T-helper 9 cell (primary cell): ENCODE measurements around the gene PPM1M.
"Not testable (repeated sequence)": the region's sequence is repeated elsewhere in the genome, so short reads cannot be mapped to it uniquely, and the experiment has no call there.

Experiments used
- DNase-seq: peaks from one replicate; pipeline ENCODE4 v3.0.0-alpha.2; 2020

PPM1M gene

DNA sequence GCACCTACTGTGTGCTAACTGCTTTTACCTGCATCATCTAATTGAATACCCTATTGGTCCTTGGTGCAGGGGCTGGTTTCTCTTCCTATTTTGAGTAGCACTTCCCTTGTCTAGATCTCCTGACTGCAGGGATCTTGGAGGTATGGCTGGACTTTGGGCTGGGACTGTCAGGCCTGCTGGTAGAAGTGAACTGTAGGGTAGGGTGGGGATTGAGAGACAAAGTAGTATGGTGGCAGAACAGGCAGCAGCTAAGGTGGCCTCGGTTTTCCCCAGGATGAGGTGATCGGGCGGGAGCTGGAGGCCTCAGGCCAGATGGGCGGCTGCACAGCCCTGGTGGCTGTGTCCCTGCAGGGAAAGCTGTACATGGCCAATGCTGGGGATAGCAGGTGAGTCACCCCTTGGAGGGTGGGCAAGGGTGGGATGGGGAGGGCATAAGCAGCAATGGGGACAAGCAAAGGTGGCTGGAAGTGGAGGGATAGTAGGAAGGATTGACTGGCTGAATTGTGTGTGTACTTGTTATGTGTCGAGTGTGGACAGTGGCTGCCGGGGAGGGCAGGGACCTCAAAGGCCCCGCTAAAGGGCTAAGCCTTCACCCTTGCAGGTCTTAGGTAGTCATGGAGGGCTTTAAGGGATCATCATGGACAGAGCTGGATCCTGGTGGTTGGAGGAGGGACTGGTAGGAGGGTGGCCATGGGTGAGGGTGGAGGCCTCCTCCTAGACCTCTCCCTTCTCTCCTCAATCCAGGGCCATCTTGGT is 2.0 kb downstream of the PPM1M start:
- DNase-seq, result no peak

DNA sequence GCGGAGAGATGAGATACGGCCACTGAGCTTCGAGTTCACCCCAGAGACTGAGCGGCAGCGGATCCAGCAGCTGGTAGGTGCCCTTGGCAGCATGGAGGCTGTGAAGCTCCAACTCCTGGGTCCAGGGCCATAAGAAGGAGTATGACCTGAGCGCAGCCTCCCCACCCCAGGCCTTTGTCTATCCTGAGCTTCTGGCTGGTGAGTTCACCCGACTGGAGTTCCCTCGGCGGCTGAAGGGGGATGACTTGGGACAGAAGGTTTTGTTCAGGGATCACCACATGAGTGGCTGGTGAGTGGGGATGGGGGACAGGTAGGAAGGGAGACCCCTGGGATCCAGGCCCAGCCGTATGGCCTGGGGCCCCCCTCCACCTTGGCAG is 2.6 kb downstream of the PPM1M start:
- DNase-seq, result no peak

DNA sequence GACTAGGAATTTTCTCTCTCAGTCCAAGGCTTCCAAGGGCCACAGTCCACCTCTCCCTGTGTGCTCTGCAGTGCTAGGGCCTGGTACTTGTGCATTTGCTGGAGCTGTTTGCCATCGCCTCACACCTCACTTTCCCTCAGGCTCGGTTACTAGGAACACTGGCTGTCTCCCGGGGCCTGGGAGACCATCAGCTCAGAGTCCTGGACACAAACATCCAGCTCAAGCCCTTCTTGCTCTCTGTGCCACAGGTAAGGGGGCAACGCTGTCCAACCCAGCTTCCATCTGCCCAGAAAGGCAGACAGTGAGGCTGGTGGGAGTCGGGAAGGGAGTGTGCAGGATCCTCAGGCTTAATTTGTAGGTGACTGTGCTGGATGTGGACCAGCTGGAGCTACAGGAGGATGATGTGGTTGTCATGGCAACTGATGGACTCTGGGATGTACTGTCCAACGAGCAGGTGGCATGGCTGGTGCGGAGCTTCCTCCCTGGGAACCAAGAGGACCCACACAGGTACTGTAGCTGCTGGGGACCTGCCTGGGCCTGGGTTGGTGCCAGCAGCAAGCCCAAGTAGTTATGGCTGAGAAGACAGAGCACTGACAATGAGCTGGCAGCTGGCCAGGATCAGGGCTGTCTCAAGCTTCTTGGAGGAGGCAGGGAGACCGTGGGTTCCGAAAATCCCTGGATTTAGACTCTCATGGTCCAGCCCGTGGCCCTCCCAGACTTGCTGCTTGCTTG is 3.4 kb downstream of the PPM1M start:
- DNase-seq, result no peak

DNA sequence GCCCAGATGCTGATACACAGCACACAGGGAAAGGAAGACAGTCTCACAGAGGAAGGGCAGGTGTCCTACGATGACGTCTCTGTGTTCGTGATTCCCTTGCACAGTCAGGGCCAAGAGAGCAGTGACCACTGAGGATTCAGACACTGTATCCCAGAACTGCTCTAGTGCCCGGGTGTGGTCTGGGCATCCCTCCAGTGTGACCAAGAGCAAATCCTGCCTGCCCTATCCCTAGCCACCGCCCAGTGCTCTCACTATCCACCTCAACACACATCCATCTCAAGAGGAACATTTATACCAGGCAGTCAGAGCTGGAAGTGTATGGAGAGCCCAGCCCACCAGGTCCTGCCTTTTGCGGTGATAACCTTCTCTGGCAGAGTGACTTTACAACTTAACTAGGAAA is 4.1 kb downstream of the PPM1M start:
- DNase-seq, result no peak

DNA sequence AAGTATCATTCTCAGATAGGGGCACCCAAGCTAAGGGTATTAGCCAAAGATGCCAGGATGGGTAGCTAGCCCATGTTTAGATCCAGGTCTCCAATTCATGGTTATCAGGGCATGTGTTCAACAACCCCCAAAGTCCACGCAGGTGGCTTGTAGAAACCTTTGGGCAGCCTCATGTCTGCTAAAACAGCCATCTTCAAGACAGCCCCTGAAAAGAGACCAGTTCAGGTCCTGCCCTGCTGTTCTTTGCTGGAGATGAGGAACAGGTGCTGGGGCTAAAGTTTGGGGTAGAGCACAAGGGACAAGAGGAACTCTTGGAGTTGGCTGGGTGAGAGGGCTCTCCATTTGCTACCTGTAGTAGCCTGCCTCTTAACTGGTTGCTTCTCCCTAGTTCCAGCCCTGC is 4.6 kb downstream of the PPM1M start:
- no peak for DNase-seq

DNA sequence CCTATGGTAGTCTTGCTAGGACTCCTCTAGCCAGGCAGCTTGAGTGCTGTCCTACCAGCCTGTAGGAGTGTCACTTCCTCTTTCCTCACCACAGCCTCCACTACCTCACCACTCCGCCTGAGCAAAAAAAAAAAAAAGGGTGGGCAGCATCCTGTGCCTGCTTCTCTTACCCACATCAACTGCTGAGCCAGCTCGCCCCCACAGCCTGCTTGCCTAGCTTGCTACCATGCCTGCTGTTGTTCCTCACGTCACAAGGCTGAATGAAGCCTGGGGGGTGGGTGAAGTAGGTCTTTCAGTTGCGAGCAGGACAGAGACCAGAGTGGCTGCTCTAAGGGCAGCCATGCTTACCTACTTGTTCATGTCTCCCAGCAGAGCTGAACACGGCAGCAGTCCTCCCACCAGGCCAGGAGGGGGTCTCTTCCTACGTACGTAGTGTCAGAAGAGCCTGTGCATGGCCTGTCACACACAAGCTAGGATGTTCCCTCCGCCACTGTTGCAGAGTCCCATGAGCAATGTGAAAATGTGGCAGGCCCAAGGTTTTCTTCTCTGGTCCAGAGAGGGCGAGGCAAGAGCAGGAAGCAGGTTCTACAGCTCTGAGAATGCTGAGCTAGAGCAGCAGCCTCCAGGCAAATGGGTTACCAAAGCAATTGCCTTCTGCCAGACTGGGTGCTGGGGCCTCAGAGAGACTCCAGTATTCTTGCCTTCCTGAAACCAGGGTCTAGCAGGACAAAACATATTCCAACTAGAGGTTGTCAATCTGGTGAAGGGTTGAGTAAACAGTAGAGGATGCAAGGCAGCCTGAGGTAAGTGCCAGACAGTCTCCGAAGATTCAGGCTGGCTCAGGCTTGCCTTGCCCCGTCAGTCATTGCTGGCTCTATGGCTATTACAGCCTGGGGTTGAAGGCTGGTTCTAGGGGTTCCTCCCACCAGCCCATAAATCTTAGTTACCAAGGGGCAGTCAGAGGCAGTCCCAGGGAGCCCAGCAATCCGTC is 8.1 kb downstream of the PPM1M start:
- peak; percentile 71 for DNase-seq

DNA sequence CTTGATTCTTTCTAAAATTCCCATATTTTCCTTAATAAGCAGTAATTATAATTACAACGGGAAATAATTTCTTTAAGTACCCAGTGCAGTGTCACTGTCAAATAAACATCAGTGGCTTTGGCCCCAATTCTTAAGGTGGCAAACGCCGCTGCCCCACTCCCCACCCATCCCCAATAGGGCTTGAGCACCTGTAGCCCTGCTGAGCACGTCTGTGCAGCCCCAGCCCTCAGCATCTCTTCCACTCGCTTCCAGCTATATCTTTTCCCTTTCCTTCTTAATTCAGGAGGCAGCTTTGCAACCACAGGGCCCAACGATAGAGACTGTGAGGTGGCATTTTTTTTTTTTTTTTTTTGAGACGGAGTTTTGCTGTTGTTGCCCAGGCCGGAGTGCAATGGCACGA is 9.0 kb downstream of the PPM1M start:
- DNase-seq, result no peak

DNA sequence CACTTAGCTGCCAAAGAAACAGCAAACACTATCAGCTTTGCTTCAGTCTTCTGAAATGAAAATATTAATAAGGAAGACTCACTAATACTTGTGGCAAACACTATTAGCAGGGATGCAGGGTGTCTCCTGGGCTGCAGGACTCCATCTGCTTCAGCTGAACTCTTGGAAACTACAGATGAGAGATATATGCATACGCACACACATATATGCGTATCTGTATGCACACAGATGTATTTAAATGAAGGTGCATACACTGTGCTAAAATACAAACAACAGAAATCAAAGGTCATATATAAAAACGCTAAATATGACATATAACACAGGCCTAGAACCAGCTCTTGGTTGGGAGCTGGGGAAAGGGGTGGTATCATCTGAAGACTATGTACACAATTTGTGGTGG is 10.6 kb downstream of the PPM1M start:
- DNase-seq, result no peak

DNA sequence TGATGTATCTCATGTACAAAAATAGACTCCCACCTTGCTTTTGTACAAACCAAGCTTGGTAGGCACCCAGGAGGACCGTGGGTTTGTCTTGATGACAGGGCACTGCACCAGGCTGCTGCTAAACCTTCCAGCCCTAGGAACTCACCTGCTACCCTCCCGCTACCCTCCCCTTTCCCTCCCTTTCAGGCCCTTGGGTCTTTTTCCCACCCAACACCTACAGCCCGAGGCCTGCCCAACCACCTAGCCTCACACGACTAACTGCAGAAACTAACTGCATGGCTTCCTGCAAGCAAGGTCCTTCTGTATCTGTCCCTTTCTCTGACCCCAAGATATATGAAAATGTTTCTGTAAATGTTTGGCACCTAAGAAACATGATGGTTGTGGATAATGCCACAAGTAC is 11.1 kb downstream of the PPM1M start:
- DNase-seq, result no peak

DNA sequence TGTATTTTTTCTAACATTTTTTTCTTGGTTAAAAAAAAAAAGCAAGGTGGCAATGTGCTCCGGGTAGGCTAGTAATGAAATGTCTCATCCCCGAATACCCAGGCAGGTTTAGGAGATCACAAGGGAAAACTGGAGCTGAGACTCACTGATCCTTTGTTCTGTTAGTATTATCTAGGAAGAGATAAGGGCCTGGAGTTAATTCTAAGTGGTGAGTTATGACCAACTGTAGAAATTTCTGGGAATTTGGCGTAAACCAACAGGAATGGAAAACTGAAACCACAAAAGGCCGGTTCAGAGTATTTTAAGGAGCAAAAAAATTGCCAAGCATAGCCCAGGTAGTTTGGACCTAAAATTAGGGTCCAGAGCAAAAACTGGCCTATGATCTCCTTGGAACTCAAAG is 12.4 kb downstream of the PPM1M start:
- no peak for DNase-seq

DNA sequence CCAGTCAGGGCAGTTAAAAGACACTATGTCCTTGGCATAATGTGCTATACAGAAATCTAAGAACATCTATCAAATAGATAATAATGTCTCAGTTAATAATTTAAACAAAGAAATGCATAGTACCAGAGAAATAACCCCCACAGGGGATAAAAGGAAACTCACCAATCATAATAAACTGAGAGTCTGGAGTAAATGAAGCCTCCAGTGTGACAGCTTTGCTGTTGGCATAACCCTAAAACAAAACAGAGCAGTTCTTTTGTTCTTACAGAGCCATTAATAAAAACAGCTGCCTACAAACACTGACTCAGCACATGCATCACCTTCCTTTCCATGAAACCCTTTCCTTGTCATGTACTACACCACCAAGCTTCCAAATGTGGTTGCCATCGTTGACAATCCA is 13.5 kb downstream of the PPM1M start:
- DNase-seq, result no peak

DNA sequence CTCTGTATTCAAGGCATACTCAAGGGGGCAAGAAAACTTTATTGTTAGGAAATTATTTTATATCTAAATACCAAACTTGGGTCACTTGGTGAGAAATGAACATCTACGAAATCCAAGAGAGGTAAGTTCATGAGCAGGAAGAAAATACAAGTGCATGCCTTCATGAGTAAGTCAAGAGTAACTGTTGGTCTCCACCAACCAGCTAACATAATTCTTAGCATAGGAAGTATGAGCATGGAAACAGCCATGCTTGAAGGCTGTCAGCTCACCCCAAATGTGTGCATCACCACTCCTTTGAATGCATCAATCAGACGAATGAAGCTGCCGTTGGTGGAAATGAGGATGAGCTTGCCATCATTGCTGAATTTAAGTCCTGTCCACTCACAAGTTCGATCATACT is 13.9 kb downstream of the PPM1M start:
- DNase-seq, result no peak

DNA sequence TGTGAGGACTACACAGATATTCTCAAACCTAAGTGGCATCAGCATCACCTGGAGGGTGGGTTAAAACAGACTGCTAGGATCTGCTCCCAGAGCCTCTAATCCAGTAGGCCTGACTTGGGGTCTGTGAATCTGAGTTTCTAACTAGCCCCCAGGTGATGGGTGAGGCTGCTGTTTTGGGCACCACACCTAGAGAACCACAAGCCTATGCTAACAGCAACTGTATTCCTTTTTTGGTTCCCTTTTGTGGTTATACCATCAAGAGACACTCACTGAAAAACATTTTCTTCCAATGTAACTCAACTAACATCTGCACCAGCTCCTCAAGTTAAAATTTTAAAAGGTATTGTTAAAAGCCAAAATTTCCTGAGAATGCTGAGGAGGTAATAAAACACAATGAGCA is 16.9 kb downstream of the PPM1M start:
- DNase-seq, result no peak

DNA sequence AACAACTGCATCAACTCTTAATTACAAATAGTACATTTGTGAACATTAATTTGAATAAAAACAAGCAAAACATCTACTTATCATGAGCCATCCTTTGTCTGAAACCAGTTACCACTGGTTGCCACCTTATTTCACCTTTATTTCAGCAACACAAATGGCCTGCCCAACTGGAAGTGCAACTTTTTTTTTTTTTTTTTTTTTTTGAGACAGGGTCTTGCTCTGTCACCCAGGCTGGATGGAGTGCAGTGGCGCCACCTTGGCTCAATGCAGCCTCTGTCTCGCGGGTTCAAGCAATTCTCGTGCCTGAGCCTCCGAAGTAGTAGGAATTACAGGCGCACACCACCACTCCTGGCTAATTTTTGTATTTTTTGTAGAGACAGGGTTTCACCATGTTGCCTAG is 19.8 kb downstream of the PPM1M start:
- DNase-seq, result no peak

DNA sequence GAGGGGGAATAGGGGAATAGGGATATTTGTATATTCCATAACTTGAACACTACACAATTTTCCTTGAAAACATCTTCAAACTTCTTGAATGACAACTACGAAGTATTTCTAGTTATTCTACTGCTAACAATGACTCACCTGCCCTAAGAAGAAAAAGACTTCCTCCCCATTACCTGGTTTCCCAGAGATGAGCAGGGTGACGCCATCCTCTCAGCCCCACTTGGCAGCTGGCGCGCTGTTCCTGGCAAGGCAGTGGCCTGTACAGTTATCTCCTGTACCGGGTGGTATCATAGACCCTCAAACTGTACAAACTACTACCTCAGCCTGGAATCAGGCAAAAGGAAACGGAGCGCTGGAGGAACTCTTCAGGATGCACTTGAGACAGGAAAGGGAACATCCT is 22.5 kb downstream of the PPM1M start:
- DNase-seq, result peak; percentile 34

DNA sequence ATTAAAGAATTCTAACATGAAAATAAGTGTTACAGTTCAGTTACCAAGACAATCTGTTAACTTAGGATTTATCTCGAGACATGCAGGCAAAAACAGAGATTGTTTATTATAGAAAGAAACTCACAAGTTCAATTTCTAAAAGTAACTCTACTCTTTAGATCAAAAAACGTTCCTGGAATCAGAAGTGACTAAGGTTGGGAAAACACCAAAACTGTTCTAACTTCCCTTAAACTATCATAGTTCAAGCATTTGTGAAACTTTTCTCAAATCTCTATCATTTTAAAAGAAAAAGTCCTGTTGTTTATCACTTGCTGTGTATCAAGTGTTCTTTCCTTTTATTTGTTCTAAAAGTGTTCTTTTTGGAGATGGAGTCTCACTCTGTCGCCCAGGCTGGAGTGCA is 24.2 kb downstream of the PPM1M start:
- DNase-seq, result no peak

DNA sequence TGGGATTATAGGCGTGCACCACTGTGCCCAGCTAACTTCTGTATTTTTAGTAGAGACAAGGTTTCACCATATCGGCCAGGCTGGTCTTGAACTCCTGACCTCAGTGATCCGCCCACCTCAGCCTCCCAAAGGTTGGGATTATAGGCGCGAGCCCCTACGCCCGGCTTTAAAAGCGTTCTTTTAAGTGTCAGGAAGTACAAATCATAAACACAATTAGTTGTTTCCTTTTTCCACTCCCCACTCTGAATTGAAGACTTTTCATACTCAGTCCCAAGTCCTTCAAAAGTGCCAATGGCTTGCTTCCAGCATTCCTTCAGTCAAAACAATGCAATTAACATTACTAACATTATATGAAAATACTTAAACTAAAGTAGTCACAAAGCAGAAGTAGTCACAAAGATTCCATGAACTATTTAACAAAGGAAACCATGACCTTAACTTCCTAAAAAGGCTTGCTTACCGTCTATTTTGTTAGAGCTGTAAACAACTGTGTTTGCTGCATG is 24.7 kb downstream of the PPM1M start:
- DNase-seq, result no peak

DNA sequence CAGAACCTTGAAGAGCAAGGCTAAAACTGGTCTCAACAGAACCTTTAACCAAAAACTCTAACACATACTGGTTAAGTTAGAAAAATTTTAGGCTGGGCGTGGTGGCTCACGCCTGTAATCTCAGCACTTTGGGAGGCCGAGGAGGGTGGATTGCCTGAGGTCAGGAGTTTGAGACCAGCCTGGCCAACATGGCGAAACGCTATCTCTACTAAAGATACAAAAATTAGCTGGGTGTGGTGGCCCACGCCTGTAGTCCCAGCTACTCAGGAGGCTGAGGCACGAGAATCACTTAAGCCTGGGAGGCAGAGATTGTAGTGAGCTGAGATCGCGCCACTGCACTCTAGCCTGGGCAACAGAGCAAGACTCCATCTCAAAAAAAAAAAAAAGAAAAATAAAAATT is 26.6 kb downstream of the PPM1M start:
- not testable (repeated sequence) for DNase-seq

DNA sequence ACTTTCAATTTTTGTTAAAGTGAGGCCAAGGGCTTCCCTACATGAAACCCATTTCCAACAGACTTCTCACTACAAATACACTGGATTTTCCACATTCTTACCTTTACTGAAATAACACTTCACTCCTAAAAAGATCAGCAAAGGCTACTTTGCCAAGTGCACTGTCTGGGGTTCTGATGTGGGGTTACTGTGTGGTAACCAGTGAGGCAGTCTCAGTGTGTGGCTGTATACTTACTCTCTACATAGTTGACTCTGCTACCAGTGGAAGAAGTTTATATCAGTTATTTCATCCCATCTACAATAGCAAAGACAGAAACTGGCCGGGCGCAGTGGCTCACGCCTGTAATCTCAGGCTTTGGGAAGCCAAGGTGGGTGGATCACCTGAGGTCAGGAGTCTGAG is 27.3 kb downstream of the PPM1M start:
- no peak for DNase-seq

DNA sequence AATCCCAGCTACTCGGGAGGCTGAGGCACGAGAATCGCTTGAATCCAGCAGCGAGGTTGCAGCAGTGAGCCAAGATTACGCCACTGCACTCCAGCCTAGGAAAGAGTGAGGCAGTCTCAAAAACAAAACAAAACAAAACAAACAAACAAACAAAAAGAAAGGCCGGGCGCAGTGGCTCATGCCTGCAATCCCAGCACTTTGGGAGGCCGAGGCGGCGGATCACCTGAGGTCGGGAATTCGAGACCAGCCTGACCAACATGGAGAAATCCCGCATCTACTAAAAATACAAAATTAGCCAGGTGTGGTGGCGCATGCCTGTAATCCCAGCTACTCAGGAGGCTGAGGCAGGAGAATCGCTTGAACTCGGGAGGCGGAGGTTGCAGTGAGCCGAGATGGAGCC is 29.2 kb downstream of the PPM1M start:
- DNase-seq, result not testable (repeated sequence)

DNA sequence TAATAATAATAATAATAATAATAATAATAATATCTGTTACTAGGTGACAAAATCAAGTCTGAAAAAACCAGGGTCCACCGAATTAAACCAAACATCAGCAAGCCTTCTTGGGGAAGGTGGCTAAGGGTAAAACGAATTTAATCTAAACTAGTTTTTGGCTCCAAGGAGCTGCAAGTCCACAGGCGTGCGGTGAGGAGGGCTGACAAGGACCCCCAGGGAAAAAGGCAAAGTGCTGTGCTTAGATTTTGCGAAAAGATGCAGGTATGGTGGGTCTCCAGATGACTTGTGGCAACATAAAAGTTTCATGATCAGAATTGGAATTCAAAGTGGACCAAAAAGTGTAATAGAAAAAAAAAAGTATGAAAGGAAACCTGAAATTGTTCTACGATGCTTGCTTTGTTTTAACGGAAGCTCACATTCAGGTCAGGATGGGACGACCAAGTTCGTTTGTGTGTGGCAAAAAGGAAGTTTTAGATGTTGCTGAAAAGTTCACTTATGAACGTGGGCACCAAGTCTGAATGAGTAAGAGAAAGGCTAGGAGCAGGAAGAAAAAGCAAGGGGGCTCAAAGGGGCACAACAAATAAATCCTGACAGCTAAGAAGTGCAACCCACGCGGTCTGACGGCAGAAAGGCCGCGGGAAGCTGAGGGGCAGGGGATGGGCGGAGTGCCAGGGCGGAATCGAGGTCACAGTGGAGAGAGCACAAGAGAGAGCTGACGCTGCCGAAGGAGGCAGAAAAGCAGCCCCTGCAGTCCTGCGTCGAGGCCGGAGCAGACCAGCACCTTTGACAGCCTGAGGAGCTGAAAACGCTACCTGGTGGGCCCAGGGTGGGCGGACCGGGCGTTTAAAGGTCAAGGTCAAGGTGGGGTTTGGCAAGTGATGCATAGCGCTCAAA is 31.8 kb downstream of the PPM1M start:
- DNase-seq, result peak; percentile 63

DNA sequence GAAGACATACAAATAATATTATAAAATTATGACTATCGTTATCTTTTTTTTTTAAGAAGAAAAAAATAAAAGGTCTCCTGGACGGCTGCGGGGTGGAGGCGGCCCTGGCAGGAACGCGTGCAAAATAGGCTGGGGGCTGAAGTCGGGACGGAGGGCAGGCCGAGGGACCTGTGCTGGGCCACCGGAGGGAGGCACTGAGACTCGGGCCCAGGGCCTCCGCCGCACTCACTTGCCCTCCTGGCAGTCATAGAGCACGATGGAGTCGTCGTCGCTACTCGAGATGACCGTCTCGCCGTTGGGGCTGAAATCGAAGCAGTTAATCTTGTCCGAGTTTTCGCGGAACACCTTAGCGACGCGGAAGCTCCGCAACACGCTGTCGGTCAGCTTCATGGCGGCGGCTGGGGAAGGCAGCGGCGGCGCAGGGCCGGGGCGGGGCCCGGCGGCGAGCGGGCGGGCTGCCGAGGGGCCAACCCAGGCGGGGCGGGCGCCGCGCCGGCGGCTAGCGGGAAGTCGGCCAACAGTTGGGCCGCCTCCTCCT is 32.5 kb downstream of the PPM1M start:
- DNase-seq, result peak; percentile 54
